Neural cell (in vitro differentiated cells): Measurements from ENCODE around the gene PLAU.

Experiments used
- CTCF ChIP-seq: fragments of 450-650 bp; IDR thresholded peaks from 2 replicates; pipeline ENCODE4 v1.5.1; 2014; ENCODE audit warnings: antibody characterized with exemption, mild to moderate bottlenecking, moderate library complexity; ENCODE audit not compliant: poor library complexity, severe bottlenecking
- EP300 ChIP-seq: fragments of 450-650 bp; conservative IDR thresholded peaks from 2 replicates; pipeline ENCODE4 v1.6.1; 2014; ENCODE audit warnings: antibody characterized with exemption, mild to moderate bottlenecking, moderate library complexity; ENCODE audit not compliant: poor library complexity, severe bottlenecking
- REST ChIP-seq: IDR thresholded peaks from 2 replicates; pipeline ENCODE4 v1.6.1; 2012; ENCODE audit warnings: borderline replicate concordance
- SMC3 ChIP-seq: fragments of 450-650 bp; conservative IDR thresholded peaks from 2 replicates; pipeline ENCODE4 v1.6.1; 2014; ENCODE audit warnings: antibody characterized with exemption, mild to moderate bottlenecking, moderate library complexity; ENCODE audit not compliant: poor library complexity
- TAF1 ChIP-seq: IDR thresholded peaks from 2 replicates; pipeline ENCODE4 v1.6.1; 2012; ENCODE audit warnings: low read depth

- no peak for TF ChIP-seq CTCF
- TF ChIP-seq SMC3: no peak
- TF ChIP-seq EP300: no peak
- TF ChIP-seq TAF1: no peak
- TF ChIP-seq REST: no peak
Observed at GRCh38 chr10:73954737-73955136, 43.8 kb downstream of the PLAU start.
